Measurements from ENCODE around the gene ATL2. TPM values are rescaled to one million over a fixed set of nuclear protein-coding genes. Genes with fewer than 3 reads are reported as not detected.
A peak's percentile ranks its signal among the peaks of the same experiment; 100 is the strongest.
"Not testable (repeated sequence)": the region's sequence is repeated elsewhere in the genome, so short reads cannot be mapped to it uniquely, and the experiment has no call there.

Gene ATL2
- total RNA-seq, 4 donors from 2014 or later: 63.1 to 108 (median 74.3) TPM

DNA sequence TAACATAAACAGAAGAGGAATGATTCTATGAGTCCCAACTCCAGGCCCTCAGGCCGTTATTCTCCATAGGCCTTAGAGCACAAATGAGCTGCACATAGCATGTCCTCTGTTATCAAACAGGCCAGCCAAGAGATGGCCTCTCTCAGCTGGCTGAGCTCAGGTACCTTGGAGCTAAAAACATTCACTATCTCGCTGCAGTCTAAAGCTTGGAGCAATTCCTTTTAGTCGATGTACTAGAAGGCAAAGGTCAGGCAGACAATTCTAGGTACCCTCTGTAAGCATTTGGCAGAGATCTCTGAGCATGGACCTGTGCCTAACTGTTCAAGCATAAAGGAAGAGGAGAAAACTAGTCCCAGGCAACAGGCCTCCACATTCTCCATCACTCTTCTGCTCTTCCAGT is 38.0 kb upstream of the ATL2 start:
- no peak overlapping the region for H3K4me3 ChIP-seq
- 85 to 93% methylated on average over 3 of the region's 3 CpGs for WGBS, 2 donors
- H3K27me3 ChIP-seq: no peaks in the 10 kb centered on the region
- peaks cover 0 to 17% (median 2%) of the 10 kb centered on the region in 4 donors for H3K4me1 ChIP-seq
- H3K9me3 ChIP-seq: peaks cover 0 to 17% (median 3%) of the 10 kb centered on the region in 4 donors
- no peaks in the 10 kb centered on the region for H3K36me3 ChIP-seq
- no peak for DNase-seq (ENCODE audit: low spot score in 2 of 2)
- no peak overlapping the region for H3K27ac ChIP-seq
- TF ChIP-seq POLR2A (IDR thresholded peaks at IDR 0.05): no peak
- TF ChIP-seq, protein P1, sequence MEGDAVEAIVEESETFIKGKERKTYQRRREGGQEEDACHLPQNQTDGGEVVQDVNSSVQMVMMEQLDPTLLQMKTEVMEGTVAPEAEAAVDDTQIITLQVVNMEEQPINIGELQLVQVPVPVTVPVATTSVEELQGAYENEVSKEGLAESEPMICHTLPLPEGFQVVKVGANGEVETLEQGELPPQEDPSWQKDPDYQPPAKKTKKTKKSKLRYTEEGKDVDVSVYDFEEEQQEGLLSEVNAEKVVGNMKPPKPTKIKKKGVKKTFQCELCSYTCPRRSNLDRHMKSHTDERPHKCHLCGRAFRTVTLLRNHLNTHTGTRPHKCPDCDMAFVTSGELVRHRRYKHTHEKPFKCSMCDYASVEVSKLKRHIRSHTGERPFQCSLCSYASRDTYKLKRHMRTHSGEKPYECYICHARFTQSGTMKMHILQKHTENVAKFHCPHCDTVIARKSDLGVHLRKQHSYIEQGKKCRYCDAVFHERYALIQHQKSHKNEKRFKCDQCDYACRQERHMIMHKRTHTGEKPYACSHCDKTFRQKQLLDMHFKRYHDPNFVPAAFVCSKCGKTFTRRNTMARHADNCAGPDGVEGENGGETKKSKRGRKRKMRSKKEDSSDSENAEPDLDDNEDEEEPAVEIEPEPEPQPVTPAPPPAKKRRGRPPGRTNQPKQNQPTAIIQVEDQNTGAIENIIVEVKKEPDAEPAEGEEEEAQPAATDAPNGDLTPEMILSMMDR (IDR thresholded peaks at IDR 0.05): no peak
- no peak for TF ChIP-seq EP300 (IDR thresholded peaks at IDR 0.05)

DNA sequence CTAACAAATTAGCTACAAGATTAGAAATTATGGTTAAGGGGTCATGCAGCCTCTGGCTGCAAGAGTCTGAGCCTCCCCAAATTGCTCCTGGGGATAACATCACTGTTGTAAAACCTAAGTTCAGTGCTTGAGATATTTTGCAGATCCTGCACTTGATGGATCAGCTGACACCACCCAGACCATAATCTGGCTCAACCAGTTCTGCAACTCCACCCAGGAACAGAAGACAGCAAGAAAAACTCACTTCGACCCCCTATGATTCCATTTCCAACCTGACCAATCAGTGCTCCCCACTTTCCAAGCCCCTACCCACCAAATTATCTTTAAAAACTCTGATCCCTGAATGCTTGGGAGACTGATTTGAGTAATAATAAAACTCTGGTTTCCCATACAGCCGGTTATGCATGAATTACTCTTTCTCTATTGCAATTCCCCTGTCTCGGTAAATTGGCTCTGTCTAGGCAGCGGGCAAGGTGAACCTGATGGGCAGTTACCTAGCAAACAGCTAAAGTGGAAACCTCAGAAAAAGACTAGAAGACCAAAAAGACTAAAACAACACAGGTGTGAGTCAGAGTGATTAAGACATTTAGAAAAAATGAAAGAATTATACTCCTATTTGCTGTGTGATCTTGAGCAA is 35.3 kb upstream of the ATL2 start:
- Histone ChIP-seq H3K4me1 (peaks cover 0 to 15% (median 4%) of the 10 kb centered on the region in 4 donors), H3K9me3 (peaks cover 0 to 17% (median 3%) of the 10 kb centered on the region in 4 donors)
- not testable (repeated sequence) for H3K27ac ChIP-seq; H3K27me3 ChIP-seq; DNase-seq (ENCODE audit: low spot score in 2 of 2); H3K36me3 ChIP-seq; H3K4me3 ChIP-seq
- WGBS, 2 donors: 92 to 96% methylated on average over 4 of the region's 4 CpGs

DNA sequence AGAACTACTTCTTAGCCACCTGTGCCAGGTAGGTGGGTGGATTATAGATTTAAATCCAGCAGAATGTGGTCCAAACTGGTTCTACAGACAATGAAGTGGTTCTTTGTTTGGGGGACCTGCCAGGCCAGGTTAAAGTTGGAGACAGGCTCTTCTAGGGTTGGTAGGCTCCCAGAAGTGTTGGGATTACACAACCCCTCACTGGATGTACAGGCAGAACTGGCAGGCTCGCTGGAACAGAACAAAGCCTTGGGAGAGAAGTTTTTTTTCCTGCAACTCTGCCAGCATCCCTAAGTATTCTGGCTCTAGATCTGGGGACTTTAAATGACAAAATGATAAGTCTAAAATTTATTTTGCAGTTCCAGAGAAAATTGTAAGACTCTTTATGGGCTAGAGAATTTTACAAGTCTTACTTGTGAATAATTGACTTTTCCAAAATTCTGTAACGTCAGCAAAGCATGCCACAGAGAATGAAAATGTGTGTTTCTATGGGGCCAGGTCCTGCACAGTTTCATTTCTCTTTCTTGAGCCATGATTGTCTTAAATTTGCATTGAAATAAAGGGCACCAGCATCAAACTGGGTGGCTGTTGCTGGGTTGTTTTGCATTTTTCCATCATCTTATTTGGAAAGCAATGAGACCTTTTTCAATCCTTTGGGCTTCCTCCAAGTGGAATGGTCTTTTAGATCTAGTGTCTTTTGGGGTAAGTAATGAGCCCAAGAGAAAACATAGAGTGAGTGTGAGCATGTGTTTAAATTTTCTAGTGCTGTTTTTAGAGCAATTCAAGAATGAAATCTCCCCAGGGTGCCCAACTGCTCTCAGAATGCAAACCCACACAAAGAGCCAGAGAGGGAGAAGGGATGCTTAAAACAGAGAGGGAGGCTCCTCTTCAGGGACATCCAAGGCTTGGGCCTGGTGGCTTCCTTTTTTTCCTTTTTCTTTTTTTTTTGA is 32.4 kb upstream of the ATL2 start:
- Histone ChIP-seq H3K4me3 (no peak overlapping the region), H3K27ac (peak overlapping the region in 1 of 4 donors; percentile 55), H3K36me3 (no peaks in the 10 kb centered on the region), H3K27me3 (no peaks in the 10 kb centered on the region), H3K9me3 (peaks cover 0 to 17% (median 3%) of the 10 kb centered on the region in 4 donors), H3K4me1 (peaks cover 0 to 16% (median 5%) of the 10 kb centered on the region in 4 donors)
- DNase-seq (ENCODE audit: low spot score in 2 of 2): peak; percentile 23 to 43
- WGBS, 2 donors: 7 to 20% methylated on average over 2 of the region's 2 CpGs
- TF ChIP-seq, protein P1 (IDR thresholded peaks at IDR 0.05): no peak
- peak in 1 of 2 donors; percentile 33 for TF ChIP-seq EP300 (IDR thresholded peaks at IDR 0.05)

DNA sequence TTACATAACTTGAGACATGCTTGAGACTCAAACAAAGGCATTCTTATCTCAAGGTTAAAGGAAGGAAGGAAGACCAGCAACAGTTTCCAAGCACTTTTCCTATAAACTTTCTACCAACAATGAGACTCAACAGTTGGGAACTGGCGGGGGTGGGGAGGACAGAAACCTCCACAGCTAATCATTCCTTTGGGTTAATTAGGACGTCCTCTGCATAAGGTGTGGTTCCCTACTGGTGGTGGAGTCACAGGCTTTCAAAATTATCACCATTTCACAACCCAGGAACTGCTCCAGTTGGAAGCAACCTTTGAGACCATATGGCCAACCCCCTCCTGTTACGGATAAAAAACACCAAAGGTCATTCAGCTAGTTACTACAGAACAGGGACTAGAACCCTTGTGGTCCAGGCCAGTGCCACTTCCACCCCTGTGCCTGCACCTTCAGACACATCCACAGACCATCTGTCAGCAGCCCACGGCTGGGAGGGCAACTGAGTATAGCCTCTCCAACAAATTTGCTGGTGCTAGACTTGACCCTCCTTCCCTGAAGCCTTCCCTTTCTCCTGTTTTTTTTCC is 30.1 kb upstream of the ATL2 start:
- H3K27ac ChIP-seq: peak overlapping the region in 2 of 4 donors; percentile 18 to 31
- H3K27me3 ChIP-seq: no peaks in the 10 kb centered on the region
- no peak overlapping the region for H3K4me3 ChIP-seq
- H3K9me3 ChIP-seq: peaks cover 0 to 4% (median 0%) of the 10 kb centered on the region in 4 donors
- no peaks in the 10 kb centered on the region for H3K36me3 ChIP-seq
- TF ChIP-seq EP300 (IDR thresholded peaks at IDR 0.05): no peak
- DNase-seq (ENCODE audit: low spot score in 2 of 2): peak in 1 of 2 donors; percentile 14
- WGBS, 2 donors: 65 to 69% methylated on average over 4 of the region's 4 CpGs
- H3K4me1 ChIP-seq: peaks cover 0 to 16% (median 5%) of the 10 kb centered on the region in 4 donors

DNA sequence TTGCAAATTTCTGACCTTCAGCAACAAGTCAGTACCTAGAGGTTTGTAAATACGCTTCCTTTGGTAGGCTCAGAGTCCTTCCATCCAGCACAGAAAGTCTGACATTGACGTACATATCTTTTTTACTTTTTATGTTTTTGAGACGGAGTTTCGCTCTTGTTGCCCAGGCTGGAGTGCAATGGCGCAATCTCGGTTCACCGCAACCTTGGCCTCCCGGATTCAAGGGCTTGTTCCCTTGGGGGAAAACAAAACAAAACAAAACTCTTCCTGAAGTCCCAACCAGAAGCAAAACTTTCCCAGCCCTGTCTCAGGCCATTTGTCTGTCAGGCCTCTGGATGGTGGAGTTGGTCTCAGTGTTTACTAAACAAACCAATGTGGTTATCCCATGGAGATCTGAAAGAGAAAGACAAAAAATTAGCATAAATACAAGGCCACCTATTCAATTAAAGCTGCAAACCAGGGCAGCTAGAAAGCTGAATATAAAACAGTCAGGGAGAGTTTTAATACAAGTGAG is 29.6 kb upstream of the ATL2 start:
- no peak overlapping the region for H3K4me3 ChIP-seq
- no peaks in the 10 kb centered on the region for H3K9me3 ChIP-seq
- DNase-seq (ENCODE audit: low spot score in 2 of 2): peak; percentile 35 to 40
- no peaks in the 10 kb centered on the region for H3K36me3 ChIP-seq
- TF ChIP-seq, protein P1 (IDR thresholded peaks at IDR 0.05): no peak
- TF ChIP-seq EP300 (IDR thresholded peaks at IDR 0.05): peak in 1 of 2 donors; percentile 53
- no peaks in the 10 kb centered on the region for H3K27me3 ChIP-seq
- WGBS, 2 donors: 69 to 80% methylated on average over 8 of the region's 8 CpGs
- peaks cover 0 to 16% (median 5%) of the 10 kb centered on the region in 4 donors for H3K4me1 ChIP-seq
- H3K27ac ChIP-seq: peak overlapping the region in 2 of 4 donors; percentile 30 to 31

Data from tibial nerve (tissue), 4 donors.